Ovary (tissue), 9 donors: Measurements from ENCODE around the gene TLDC2. TPM values are rescaled to one million over a fixed set of nuclear protein-coding genes. Genes with fewer than 3 reads are reported as not detected.
"Not testable (repeated sequence)": the region's sequence is repeated elsewhere in the genome, so short reads cannot be mapped to it uniquely, and the experiment has no call there.

Source experiments
- DNase-seq, 5 donors: peaks; one replicate each; pipeline ENCODE4 v3.0.0-alpha.2; 2019 to 2020
- H3K27ac ChIP-seq, 2 donors: fragments of 200-600 bp; one replicate each; pipeline versions ENCODE4 v1.5.1 to v1.8.0; 2019 to 2022
- H3K27me3 ChIP-seq: fragments of 200-600 bp; one replicate; pipeline ENCODE4 v1.8.0; 2022
- H3K36me3 ChIP-seq: fragments of 200-600 bp; sonication (generic); one replicate; pipeline ENCODE4 v1.5.1; 2019
- H3K4me1 ChIP-seq: one replicate; pipeline ENCODE4 v1.8.1; 2013; ENCODE audit warnings: mild to moderate bottlenecking, moderate library complexity; ENCODE audit not compliant: insufficient read depth
- H3K4me3 ChIP-seq: fragments of 200-600 bp; sonication (generic); one replicate; pipeline ENCODE4 v1.5.1; 2017
- H3K9me3 ChIP-seq, 2 donors: fragments of 200-600 bp in 1 of 2; sonication (generic) in 1 of 2; one replicate each; pipeline versions ENCODE4 v1.5.1 to v1.8.1; 2013 to 2019; ENCODE audit warnings: mild to moderate bottlenecking in 1 of 2, moderate library complexity in 1 of 2
- EP300 ChIP-seq: sonication (generic); formaldehyde crosslinking; IDR thresholded peaks from one replicate; pipeline ENCODE4 v1.6.1; 2017; ENCODE audit warnings: antibody characterized with exemption
- POLR2A ChIP-seq: fragments of 450-650 bp; IDR thresholded peaks from one replicate; pipeline ENCODE4 v1.6.1; 2017; ENCODE audit warnings: antibody characterized with exemption, mild to moderate bottlenecking, moderate library complexity
- WGBS, 3 donors: extraction: QIAGEN DNeasy Blood & Tissue Kit in 1 of 3; methylation state at CpG; one replicate each; pipeline versions ENCODE4 v1.1.5 to v1.1.7; 2013 to 2017; 5-methylcytosine and 5-hydroxymethylcytosine counted together
- intact Hi-C, 4 donors: fragments of 100-400 bp; cut with DNase I; formaldehyde crosslinking; loops; one replicate each; pipeline versions ENCODE4 v1.11.0 to v1.15.1; 2022 to 2023
- polyA plus RNA-seq, 2 donors: library from polyadenylated mRNA; stranded (reverse); fragments of 200-250 nt in 1 of 2; fragments of 350-450 nt in 1 of 2; fragmentation: Illumina TruSeq in 1 of 2; extraction: RNeasy Lipid Tissue Mini Kit (QIAGEN cat#74804) in 1 of 2; gene quantifications; one replicate each; pipeline ENCODE4 v1.2.3, GENCODE V29; 2013 to 2014
- total RNA-seq, 7 donors: library from RNA; depleted of rRNA in 2 of 7; stranded (reverse); fragments of >200 nt in 2 of 7; fragmentation: NEBNext Ultra II Directional in 3 of 7; extraction: Animal tissue kit (Norgen Biotek cat#: 25700) in 3 of 7; gene quantifications; one replicate each; pipeline versions ENCODE4 v1.1.0 to v1.2.4, GENCODE V29; 2016 to 2023
- TF ChIP-seq, protein P1 (sequence below), 3 donors: fragments of 450-650 bp in 2 of 3; fragments of 200-600 bp in 1 of 3; IDR thresholded peaks; one replicate each; pipeline versions ENCODE4 v1.5.1 to v1.8.0; 2016 to 2022; ENCODE audit warnings: antibody characterized with exemption in 3 of 3, mild to moderate bottlenecking in 1 of 3
- donor health status: DM: no; HTN: no; CAD: no; lungs with moderate emphysema.
- donor health status: DM: no; HTN: no; CAD: no.
- donor health status: Bipolar disorder and iron deficiency.
- donor health status: DM: yes; HTN: yes; CAD: no.
- donor health status: DM: no; HTN: no; CAD: no.
- donor health status: DM: yes; HTN: yes; CAD: no.

Gene TLDC2
- total and polyA plus RNA-seq, 9 donors, result 0.10 to 0.95 (median 0.33) TPM; not detected in 4

DNA sequence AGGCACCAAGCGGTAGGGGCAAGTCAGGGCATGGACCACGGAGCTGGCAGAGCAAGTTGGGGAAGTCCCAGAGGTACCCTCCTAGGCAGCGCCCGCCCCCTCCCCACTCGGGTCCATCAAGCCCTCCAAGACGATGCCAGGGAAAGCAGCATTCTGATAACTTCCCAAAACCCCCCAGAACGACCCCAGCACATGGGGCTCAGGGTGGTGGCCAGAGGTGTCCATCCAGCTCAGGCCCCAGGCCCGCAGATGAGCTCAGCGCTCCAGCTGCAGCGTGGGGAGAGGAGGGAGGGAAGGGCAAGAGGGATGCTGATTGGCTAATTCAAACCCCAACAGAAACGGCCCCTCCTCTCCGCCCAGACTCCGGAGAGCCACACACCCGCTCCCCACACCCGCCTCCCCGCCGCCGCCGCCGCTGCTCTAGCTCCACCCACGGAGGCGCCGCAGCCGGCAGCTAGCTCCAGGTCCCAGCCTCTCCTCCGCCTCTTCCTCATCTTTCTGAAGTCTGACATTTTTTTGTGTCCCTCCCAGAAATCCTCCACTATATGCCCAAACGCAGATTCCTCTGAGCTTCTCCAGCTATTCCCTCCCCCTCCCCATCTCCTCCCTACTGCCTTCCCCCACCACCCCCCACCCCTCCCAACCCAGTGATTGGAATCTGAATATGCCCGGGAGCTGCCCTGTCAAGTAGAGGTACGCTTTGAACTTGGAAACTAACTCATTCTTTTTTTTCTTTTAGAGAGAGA lies 40.3 kb upstream of the TLDC2 start:
- intact Hi-C loops, result loop anchor here in 1 of 4 donors (5.0 kb wide), 1 partner anchor 957 kb away; no protein-coding TSS in a partner anchor
- Histone ChIP-seq H3K9me3 (no peaks in the 10 kb centered on the region), H3K4me3 (no peak overlapping the region), H3K27me3 (no peaks in the 10 kb centered on the region), H3K4me1 (peaks cover 29% of the 10 kb centered on the region), H3K36me3 (no peaks in the 10 kb centered on the region), H3K27ac (peak overlapping the region; percentile 74)
- DNase-seq, result peak; percentile 92 to 96 (median 94)
- 2 to 3% (median 2%) methylated on average over 24 to 28 of the region's 28 CpGs for WGBS, 3 donors
- TF ChIP-seq, protein P1, sequence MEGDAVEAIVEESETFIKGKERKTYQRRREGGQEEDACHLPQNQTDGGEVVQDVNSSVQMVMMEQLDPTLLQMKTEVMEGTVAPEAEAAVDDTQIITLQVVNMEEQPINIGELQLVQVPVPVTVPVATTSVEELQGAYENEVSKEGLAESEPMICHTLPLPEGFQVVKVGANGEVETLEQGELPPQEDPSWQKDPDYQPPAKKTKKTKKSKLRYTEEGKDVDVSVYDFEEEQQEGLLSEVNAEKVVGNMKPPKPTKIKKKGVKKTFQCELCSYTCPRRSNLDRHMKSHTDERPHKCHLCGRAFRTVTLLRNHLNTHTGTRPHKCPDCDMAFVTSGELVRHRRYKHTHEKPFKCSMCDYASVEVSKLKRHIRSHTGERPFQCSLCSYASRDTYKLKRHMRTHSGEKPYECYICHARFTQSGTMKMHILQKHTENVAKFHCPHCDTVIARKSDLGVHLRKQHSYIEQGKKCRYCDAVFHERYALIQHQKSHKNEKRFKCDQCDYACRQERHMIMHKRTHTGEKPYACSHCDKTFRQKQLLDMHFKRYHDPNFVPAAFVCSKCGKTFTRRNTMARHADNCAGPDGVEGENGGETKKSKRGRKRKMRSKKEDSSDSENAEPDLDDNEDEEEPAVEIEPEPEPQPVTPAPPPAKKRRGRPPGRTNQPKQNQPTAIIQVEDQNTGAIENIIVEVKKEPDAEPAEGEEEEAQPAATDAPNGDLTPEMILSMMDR (IDR thresholded peaks at IDR 0.05), result no peak
- peak; percentile 61 for TF ChIP-seq POLR2A

DNA sequence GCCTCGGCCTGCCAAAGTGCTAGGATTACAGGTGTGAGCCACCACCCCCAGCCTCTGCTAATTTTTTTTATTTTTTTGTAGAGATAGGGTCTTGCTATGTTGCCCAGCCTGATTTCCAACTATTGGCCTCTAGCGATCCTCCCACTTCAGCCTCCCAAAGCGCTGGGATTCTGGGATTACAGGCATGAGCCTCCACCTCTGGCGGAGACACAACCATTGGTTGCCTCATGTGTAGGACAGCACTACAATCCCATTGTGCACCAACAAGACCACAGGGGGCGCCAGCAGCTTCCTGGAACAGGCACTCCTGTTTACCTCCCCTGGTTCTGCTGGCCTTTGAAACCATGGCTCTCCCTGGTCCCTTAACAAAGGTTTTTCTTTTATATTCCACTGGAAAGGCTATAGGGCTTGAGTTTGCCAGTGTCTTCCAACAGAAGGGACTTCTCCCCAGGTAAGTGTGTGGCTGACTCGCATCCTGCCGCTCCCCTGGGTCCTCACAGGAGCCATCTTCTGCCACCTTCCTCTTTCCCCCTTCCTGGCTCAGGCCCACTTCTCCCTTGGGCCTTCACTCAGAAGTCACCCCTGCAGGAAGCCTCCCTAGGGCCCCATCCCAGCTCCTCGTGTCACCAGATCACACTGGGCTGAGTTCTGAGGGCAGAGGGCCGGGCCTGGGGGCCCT lies 39.2 kb upstream of the TLDC2 start:
- DNase-seq, result peak in 4 of 5 donors; percentile 45 to 71 (median 68)
- H3K27me3 ChIP-seq, result no peaks in the 10 kb centered on the region
- no peaks in the 10 kb centered on the region for H3K9me3 ChIP-seq
- H3K4me1 ChIP-seq, result peaks cover 20% of the 10 kb centered on the region
- TF ChIP-seq, protein P1 (IDR thresholded peaks at IDR 0.05), result no peak
- TF ChIP-seq EP300 (no peak), POLR2A (no peak)
- no peaks in the 10 kb centered on the region for H3K36me3 ChIP-seq
- intact Hi-C loops, result loop anchor here in 1 of 4 donors (5.0 kb wide), 1 partner anchor 956 kb away; no protein-coding TSS in a partner anchor
- no peak overlapping the region for H3K4me3 ChIP-seq
- no peak overlapping the region for H3K27ac ChIP-seq
- WGBS, 3 donors, result 78 to 91% (median 87%) methylated on average over 9 of the region's 9 CpGs

DNA sequence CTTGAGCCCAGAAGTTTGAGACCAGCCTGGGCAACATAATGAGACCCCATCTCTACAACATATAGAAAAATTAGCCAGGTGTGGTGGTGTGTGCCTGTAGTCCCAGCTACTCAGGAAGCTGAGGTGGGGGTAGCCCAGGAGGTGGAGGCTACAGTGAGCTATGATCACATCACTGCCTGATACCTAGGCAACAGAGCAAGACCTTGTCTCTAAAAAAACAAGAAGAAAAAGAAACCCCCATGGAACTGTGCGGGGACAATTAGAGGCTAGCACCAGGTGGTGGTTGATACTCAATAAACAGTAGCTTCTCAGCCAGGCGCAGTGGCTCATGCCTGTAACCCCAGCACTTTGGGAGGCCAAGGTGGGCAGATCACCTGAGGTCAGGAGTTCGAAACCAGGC lies 37.6 kb upstream of the TLDC2 start:
- WGBS, 3 donors, result 96 to 100% (median 97%) methylated on average over 3 of the region's 3 CpGs
- peaks cover 10% of the 10 kb centered on the region for H3K4me1 ChIP-seq
- H3K36me3 ChIP-seq, H3K9me3 ChIP-seq, DNase-seq, H3K4me3 ChIP-seq, H3K27ac ChIP-seq, H3K27me3 ChIP-seq: not testable (repeated sequence)
- intact Hi-C loops, result loop anchor here in 1 of 4 donors (5.0 kb wide), 1 partner anchor 954 kb away; no protein-coding TSS in a partner anchor

DNA sequence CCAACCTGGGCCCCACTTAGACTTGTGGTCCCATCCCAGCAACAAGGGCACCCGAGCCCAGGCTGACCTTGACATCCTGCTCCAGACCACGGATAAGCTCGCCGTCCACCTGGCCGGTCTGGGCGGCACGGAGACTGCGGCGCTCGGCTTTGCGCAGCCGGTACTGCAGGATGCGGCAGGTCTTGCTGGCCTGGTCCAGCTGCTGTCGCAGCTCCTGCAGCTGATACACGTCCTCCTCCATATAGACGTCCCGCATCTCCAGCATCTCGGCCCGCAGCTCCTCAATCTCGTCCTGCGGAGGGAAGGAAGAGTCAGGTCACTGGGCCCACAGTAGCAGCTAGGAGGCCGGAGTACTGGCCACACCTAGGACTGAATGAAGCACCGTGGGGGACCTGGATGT lies 36.8 kb upstream of the TLDC2 start:
- 86 to 91% (median 88%) methylated on average over 23 of the region's 23 CpGs for WGBS, 3 donors
- Histone ChIP-seq H3K4me1 (peaks cover 5% of the 10 kb centered on the region), H3K36me3 (no peaks in the 10 kb centered on the region), H3K27me3 (no peaks in the 10 kb centered on the region), H3K27ac (no peak overlapping the region), H3K4me3 (no peak overlapping the region), H3K9me3 (no peaks in the 10 kb centered on the region)
- intact Hi-C loops, result loop anchor here in 1 of 4 donors (5.0 kb wide), 1 partner anchor 953 kb away; no protein-coding TSS in a partner anchor
- TF ChIP-seq EP300 (no peak), POLR2A (no peak)
- TF ChIP-seq, protein P1 (IDR thresholded peaks at IDR 0.05), result no peak
- no peak for DNase-seq

DNA sequence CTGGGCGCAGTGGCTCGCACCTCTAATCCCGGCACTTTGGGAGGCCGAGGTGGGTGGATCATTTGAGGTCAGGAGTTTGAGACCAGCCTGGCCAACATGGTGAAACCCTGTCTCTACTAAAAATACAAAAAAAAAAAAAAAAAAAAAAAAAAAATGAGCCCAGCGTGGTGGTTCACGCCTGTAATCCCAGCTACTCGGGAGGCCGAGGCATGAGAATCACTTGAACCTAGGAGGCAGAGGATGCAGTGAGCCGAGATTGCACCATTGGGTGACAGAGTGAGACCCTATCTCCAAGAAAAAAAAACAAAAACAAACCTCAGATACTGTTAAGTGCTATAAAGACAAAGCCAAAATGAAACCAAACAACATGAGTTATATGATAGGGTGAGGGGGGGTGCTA lies 34.9 kb upstream of the TLDC2 start:
- intact Hi-C loops, H3K4me1 ChIP-seq: not testable (repeated sequence)

More for the DNA sequence above, 34.9 kb upstream of the TLDC2 start:
- not testable (repeated sequence) for H3K36me3 ChIP-seq, H3K9me3 ChIP-seq, H3K4me3 ChIP-seq, H3K27ac ChIP-seq, H3K27me3 ChIP-seq, DNase-seq
- WGBS, 3 donors, result 91 to 95% (median 91%) methylated on average over 9 of the region's 9 CpGs
